ENCODE results near the gene TBC1D4.

TBC1D4 gene, protein sequence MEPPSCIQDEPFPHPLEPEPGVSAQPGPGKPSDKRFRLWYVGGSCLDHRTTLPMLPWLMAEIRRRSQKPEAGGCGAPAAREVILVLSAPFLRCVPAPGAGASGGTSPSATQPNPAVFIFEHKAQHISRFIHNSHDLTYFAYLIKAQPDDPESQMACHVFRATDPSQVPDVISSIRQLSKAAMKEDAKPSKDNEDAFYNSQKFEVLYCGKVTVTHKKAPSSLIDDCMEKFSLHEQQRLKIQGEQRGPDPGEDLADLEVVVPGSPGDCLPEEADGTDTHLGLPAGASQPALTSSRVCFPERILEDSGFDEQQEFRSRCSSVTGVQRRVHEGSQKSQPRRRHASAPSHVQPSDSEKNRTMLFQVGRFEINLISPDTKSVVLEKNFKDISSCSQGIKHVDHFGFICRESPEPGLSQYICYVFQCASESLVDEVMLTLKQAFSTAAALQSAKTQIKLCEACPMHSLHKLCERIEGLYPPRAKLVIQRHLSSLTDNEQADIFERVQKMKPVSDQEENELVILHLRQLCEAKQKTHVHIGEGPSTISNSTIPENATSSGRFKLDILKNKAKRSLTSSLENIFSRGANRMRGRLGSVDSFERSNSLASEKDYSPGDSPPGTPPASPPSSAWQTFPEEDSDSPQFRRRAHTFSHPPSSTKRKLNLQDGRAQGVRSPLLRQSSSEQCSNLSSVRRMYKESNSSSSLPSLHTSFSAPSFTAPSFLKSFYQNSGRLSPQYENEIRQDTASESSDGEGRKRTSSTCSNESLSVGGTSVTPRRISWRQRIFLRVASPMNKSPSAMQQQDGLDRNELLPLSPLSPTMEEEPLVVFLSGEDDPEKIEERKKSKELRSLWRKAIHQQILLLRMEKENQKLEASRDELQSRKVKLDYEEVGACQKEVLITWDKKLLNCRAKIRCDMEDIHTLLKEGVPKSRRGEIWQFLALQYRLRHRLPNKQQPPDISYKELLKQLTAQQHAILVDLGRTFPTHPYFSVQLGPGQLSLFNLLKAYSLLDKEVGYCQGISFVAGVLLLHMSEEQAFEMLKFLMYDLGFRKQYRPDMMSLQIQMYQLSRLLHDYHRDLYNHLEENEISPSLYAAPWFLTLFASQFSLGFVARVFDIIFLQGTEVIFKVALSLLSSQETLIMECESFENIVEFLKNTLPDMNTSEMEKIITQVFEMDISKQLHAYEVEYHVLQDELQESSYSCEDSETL (N-terminal part only)

DNA sequence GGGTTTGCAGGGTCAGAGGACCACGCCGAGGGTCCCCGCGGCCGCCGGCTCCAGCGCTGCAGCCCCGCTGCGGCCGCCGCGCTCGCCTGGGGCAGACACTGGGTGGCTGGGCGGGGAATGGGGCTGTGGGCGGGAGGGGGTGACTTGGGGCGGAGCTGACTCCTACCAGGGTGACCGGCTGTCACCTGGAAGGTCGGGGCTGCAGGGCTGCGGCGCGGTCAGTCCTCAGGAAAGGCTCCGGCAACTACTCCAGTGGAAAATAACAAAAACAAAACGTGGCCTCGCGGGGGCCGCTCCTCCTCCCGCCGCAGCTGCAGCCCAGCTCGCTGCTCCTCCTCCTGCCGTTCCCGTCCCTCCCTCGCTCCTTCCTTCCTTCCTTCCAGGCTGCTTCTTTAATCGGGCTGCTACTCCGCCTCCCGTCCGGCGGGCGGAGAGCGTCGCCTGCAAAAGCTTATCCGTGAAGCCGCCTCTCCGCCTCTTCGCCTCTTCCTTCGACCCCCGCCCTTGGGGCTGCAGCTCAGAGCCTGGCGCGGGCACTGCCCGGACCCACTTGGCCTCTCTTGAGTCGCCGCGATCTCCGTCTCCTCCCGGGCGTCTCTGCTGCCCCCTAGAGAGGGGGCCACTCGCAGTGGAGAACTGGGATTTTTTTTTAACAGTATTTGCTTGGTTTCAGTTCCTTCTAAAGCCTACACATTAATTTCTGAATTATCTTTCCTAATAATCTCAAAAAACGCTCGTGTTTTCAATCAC is at the start of gene TBC1D4:
Gene TBC1D4 (minus strand): TSS at position 100 of the 750 bp plus-strand sequence. CDS start 402 bp downstream, outside the sequence.
- in situ Hi-C loops (cut with HindIII; ENCODE audit: low pct_ligation_motif_present, low pct_unique_long_range_greater_than_20kb, low sequenced_read_pairs), result no loop called here
- DNase-seq, result peak; percentile 92

DNA sequence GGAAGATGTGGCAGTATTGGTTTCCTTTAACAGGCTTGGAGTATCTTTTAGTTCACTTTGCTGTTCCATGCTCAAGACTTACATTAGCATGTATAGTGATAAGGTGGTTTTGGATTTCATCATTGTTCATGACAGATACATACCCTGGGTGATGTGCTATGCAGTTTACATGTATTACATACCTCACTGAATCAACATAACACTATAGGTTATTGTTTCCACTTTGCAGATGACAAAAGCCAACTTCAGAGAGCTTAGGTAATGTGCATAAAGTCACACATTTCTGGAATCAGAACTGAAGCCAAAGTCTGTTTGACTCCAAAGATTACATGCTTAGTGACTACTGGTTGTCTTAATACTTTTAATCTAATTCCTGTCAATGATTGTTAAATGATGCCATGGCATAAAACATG is 48.6 kb upstream of the TBC1D4 start:
- no peak for DNase-seq
- in situ Hi-C loops (cut with HindIII; ENCODE audit: low pct_ligation_motif_present, low pct_unique_long_range_greater_than_20kb, low sequenced_read_pairs), result no loop called here

DNA sequence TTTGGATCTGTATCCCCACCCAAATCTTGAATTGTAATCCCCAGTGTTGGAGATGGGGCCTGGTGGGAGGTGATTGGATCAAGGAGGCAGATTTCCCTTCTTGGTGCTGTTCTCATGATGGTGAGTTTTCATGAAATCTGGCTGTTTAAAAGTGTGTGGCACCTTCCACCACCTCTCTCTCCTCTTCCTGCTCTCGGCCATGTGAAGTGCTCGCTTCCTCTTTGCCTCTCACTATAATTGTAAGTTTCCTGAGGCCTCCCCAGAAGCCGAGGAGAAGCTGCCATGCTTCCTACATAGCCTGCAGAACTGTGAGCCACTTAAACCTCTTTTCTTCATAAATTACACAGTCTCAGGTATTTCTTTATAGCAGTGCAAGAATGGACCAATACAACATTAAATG is 40.0 kb upstream of the TBC1D4 start:
- in situ Hi-C loops (cut with HindIII; ENCODE audit: low pct_ligation_motif_present, low pct_unique_long_range_greater_than_20kb, low sequenced_read_pairs), result no loop called here
- DNase-seq, result no peak

DNA sequence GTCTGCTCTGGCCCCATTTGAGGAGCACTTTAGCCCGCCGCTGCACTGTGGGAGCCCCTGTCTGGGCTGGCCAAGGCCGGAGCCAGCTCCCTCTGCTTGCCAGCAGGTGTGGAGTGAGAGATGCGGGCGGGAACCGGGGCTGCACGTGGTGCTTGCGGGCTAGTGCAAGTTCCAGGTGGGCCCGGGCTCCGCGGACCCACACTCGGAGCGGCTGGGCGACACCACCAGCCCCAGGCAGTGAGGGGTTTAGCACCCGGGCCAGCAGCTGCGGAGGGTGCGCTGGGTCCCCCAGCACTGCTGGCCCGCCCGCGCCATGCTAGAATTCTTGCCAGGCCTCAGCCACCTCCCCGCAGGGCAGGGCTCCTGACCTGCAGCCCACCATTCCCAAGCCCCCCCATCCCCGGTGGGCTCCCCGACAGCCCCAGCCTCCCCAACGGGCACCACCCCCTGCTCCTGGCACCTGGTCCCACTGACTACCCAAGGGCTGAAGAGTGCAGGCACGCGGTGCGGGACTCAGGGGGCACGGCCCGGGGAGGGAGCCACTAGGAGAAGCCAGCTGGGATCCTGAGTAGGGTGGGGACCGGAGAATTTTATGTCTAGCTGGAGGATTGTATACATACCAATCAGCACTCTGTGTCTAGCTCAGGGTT is 36.6 kb upstream of the TBC1D4 start:
- in situ Hi-C loops (cut with HindIII; ENCODE audit: low pct_ligation_motif_present, low pct_unique_long_range_greater_than_20kb, low sequenced_read_pairs), result no loop called here
- no peak for DNase-seq

DNA sequence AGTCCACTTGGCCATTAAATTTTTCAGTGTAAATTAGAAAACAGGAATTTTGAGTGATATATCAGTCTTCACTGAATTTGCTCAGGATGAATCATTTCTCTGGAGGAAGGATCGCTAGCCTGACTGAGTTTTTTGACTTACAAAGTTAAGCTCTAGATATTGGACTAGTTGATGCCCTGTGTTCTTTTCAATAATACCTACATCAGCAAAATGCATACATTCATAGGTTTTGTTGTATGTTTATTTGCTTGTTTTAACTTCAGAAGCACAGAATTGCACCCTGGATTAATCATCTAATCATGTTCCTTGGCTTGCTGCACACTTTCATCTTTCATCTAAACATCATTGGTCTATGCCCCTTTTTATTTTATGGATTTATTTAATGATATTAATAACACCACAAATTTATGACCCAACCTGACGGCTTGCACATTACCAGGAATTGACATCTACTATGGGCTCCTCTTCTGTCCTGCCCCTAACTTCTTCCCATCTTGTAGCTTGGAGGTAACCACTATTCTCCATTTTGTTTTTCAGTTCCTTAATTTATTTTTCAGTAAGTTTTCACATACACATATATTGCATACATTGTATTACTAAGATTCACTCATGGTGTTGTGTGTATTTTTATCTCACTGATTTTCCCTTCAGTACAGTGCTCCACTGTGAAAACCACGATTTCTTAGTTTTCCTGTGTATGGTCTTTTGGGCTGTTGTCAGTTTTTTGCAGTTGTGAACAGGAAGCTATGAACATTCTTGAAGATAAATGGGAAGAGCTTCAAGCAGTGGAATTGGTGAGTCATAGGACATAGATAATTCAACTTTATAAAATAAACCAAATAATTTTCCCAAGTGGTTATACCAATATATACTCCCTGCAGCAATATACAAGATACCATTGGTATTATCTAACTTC is 32.4 kb upstream of the TBC1D4 start:
- DNase-seq, result no peak
- in situ Hi-C loops (cut with HindIII; ENCODE audit: low pct_ligation_motif_present, low pct_unique_long_range_greater_than_20kb, low sequenced_read_pairs), result no loop called here

DNA sequence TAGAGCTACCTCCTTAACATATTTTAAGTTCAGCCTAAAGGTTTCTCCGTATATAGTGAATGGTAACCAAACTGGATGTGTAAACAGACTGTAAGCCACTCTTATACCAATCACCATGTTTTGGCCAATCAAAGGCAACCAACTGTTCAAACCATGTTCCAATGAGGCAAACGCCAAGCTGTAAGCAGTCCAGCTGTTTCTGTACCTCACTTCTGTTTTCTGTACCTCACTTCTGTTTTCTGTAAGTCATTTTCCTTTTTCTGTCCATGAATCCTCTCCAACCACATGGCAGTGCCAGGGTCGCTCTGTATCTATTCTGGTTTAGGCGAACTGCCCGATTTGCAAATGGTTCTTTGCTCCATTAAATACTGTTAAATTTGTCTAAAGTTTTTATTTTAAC is 31.3 kb upstream of the TBC1D4 start:
- no peak for DNase-seq
- in situ Hi-C loops (cut with HindIII; ENCODE audit: low pct_ligation_motif_present, low pct_unique_long_range_greater_than_20kb, low sequenced_read_pairs), result no loop called here

DNA sequence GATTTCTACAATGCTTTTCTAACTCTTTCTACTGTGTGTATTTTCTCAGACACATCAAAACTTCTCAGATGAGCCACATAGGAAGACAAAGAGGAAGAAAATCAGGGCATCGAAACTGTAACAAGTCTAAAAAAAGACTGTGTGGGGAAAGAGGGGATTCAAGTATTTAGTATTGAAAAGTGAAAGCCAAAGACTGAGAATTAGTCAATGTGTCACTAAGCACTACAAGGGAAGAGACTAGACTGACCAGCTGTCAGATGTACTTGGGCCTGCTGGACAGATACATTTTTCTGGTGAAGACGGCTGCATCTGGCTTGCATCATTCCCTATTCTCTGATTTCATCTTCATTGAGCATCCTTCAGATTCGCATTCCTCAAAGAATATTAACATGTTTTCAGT is 30.3 kb upstream of the TBC1D4 start:
- in situ Hi-C loops (cut with HindIII; ENCODE audit: low pct_ligation_motif_present, low pct_unique_long_range_greater_than_20kb, low sequenced_read_pairs), result no loop called here
- DNase-seq, result no peak

DNA sequence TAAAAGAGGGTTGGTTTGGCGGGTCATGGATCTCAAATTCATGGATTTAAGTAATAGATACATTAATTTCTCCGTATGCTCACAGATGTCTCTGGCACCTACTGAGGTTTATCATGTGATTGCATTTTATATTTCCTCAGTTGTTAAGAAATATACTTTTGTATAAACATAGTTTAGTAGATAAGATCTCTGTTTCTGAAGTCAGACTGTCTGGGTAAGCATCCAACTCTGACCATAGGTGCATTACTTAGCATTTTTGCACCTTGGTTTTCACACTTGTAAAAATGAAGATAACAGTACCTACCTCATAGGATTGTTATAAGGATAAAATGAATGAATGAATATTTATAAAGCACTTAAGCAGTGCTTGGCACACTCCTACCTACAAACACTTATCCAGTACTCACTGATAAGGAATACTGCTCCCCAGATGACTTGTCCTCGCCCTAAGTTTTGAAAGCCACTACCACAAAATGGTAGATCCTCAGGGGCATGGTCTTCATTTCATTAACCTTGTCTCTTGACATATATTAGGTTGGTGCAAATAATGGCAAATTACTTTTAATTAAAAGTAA is 29.2 kb upstream of the TBC1D4 start:
- no peak for DNase-seq
- in situ Hi-C loops (cut with HindIII; ENCODE audit: low pct_ligation_motif_present, low pct_unique_long_range_greater_than_20kb, low sequenced_read_pairs), result no loop called here

DNA sequence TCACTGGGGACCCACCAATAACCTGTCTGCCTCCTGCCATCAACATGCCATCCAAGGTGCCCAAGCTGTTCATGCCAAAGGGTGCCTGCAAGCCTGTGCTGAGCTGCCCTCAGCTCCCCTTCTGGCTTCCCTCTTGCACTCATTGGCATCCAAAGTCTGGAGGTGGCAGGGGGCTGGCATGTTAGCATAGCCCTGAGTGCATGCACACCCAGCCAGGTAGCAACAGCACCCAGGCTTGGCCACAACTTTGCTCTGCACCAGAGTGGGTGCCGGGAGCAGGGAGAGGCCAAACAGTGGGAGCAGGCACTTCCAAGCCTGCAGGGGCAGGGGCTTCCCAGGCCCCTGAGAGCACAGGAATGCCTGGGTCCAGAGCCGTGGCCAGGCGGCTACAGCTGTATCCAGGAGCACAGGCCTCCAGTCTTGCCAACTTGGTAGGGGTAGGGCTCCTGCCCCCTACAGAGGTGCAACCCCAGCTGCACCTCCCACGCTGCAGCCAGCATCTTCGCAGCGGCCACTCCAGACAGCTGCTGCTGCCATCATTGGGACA is 26.1 kb upstream of the TBC1D4 start:
- no peak for DNase-seq
- in situ Hi-C loops (cut with HindIII; ENCODE audit: low pct_ligation_motif_present, low pct_unique_long_range_greater_than_20kb, low sequenced_read_pairs), result no loop called here

DNA sequence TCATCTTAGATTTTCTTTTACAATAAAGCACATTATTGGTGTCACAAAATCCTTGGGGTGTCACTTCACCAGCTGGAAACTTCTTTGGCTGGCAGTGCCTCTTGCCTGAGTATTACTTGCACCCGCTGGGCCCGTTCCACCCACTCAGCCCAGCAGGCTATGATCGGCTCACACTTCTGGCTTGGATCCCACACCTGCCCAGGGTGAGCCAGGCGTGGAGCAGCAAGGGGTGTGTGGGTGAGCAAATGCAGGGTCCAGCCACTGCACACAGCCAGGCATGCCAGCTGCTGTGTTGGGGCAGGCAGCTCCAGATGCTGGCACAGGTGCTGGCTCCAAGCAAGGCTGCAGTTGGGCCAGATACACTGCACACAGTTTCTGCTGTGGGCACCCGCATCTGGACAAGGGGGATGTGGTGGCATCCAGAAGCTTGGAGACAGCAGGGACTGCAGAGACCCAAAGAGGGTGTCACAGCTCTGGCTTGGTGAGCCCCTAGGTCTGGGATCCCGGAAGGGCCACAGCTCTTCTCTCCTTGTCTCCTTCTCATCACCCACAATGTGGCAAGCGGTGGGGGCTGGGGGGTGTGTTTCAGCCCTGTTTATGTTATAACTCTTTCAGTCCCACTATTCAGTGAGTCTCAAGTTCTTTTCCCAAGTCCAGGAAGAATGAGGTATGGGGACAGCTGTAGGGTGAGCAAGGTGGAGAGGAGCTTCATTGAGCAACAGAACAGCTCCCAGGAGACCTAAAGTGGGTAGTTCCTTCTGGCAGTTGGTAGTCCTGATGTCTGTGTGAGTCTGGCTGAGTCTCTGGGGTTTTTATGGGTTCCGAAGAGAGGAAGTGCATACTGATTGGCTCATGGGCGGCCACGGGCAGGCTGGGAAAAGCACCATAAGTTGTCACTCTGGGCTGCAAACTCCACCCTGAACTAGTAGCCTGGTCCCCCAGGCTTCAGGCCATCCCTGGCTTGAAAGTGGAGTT is 25.3 kb upstream of the TBC1D4 start:
- in situ Hi-C loops (cut with HindIII; ENCODE audit: low pct_ligation_motif_present, low pct_unique_long_range_greater_than_20kb, low sequenced_read_pairs), result no loop called here
- no peak for DNase-seq

DNA sequence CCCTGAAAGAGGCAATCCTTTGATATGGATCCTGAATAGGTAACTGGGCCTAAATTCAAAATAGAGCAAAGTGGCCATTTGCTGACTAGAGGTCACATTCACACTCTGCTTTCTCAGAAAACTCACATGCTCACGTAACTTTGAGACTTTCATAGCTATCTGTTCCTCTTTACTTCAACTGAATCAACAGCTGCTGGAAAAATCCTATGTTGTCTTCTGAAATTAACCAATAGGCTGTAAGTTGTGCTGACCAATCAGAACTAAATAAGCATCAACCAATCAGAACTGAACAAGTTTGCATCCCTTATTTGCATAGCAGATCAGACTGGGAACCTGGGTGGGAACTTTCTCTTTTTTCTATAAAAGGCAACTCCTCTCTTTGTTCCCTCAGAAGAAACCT is 24.0 kb upstream of the TBC1D4 start:
- DNase-seq, result no peak
- in situ Hi-C loops (cut with HindIII; ENCODE audit: low pct_ligation_motif_present, low pct_unique_long_range_greater_than_20kb, low sequenced_read_pairs), result no loop called here

DNA sequence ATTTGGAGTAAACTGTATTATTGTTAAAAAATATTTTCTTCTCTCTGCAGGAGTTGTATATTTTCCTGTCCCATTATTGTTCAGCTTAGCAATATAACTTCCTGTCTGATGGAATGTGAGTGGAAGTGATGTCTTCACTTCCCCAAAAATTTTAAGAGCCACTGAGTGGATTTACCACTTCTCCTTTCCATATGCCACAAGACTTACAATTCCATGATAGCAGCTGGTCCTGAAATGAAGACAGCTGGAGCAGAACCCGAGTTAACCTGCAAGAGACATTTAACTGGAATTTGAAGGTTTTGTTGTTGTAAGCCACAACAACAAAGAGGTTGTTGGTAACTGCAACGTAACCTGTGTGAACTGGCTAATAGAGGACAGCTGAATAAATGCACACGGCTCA is 23.4 kb upstream of the TBC1D4 start:
- in situ Hi-C loops (cut with HindIII; ENCODE audit: low pct_ligation_motif_present, low pct_unique_long_range_greater_than_20kb, low sequenced_read_pairs), result no loop called here

DNA sequence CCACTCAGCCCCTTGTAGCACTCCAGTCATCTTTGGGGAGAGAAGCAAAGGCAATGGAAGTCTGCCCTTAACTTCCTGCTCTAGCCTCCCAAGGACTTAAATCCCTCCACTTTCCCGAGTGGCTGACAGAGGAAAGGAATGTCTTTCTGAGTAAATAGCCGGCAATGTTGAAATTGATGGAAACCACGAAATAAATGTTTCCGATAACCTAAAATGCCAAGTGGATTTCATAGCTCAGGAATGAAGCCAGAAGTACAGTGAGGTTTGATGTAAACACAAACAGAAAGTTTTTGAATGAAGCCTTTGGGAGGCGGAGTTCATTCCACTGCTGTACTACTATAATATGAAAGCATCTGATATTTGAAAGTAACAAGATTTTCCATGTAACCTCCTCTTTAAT is 14.0 kb upstream of the TBC1D4 start:
- in situ Hi-C loops (cut with HindIII; ENCODE audit: low pct_ligation_motif_present, low pct_unique_long_range_greater_than_20kb, low sequenced_read_pairs), result no loop called here
- no peak for DNase-seq

More for the DNA sequence above, 23.4 kb upstream of the TBC1D4 start:
- no peak for DNase-seq

DNA sequence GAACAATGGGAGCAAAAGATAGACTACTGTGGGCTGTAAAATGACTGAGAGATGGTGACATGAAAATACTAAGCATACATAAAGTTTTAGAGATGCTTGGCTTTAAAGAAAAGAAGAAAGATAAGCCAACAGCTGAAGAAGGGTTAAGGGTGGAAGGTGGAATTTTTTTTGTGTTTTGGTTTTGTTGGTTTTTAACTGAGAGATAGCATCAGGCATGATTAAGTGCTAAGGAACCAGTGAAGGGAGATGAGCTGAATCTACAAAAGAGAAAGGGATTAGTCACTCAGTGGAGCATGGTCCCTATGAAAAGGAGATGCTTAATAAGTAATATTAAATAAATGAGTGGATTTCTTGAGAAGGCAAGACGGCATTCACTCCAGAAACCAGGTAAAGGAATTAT is 12.5 kb upstream of the TBC1D4 start:
- DNase-seq, result no peak
- in situ Hi-C loops (cut with HindIII; ENCODE audit: low pct_ligation_motif_present, low pct_unique_long_range_greater_than_20kb, low sequenced_read_pairs), result no loop called here

DNA sequence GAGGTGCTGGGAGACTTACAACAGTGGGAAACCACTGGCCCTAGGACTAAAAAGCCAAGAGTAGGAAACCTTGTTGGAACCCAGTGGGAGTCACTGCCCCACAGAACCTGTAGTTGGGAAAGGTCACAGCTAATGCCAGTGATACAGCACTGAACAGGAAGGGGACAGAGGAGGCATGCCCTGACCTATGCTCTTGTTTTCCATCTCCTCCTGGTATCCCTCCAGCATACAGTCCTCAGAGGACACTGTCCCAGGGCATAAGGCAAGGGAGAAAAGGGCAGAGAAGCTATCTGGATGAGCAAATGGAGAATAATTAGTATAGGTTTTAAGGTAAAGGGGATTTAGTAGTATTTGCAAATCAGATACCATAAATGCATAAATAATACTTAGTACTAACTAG is 11.2 kb upstream of the TBC1D4 start:
- no peak for DNase-seq
- in situ Hi-C loops (cut with HindIII; ENCODE audit: low pct_ligation_motif_present, low pct_unique_long_range_greater_than_20kb, low sequenced_read_pairs), result no loop called here
